Tibial nerve (tissue), 4 donors: ENCODE results near the gene RUNX3. TPM values are rescaled to one million over a fixed set of nuclear protein-coding genes. Genes with fewer than 3 reads are reported as not detected.

ENCODE experiments used
- DNase-seq, 2 donors: peaks; one replicate each; pipeline ENCODE4 v3.0.0-alpha.2; 2019; ENCODE audit warnings: low spot score in 2 of 2
- H3K27ac ChIP-seq, 4 donors: fragments of 200-600 bp; sonication (generic) in 3 of 4; one replicate each; pipeline ENCODE4 v1.5.1; 2017 to 2019; ENCODE audit warnings: mild to moderate bottlenecking in 1 of 4
- H3K27me3 ChIP-seq, 2 donors: fragments of 200-600 bp; sonication (generic) in 1 of 2; one replicate each; pipeline versions ENCODE4 v1.5.1 to v1.6.0; 2017 to 2019
- H3K36me3 ChIP-seq, 3 donors: fragments of 200-600 bp; sonication (generic); one replicate each; pipeline ENCODE4 v1.5.1; 2018 to 2019
- H3K4me1 ChIP-seq, 4 donors: fragments of 200-600 bp; sonication (generic) in 3 of 4; one replicate each; pipeline ENCODE4 v1.5.1; 2017 to 2019
- H3K4me3 ChIP-seq, 4 donors: fragments of 200-600 bp; sonication (generic) in 3 of 4; one replicate each; pipeline ENCODE4 v1.5.1; 2017 to 2019; ENCODE audit warnings: mild to moderate bottlenecking in 1 of 4, moderate library complexity in 1 of 4
- H3K9me3 ChIP-seq, 4 donors: fragments of 200-600 bp; sonication (generic) in 3 of 4; one replicate each; pipeline ENCODE4 v1.5.1; 2017 to 2019
- CTCF ChIP-seq, 5 experiments: fragments of 200-600 bp in 3 of 5; fragments of 450-650 bp in 2 of 5; sonication (generic) in 3 of 5; IDR thresholded peaks; one replicate each; pipeline ENCODE4 v1.5.1; 2016 to 2019; ENCODE audit warnings: antibody characterized with exemption in 5 of 5, mild to moderate bottlenecking in 3 of 5, moderate library complexity in 2 of 5
- EP300 ChIP-seq, 2 donors: sonication (generic); formaldehyde crosslinking; IDR thresholded peaks; one replicate each; pipeline ENCODE4 v1.6.1; 2017; ENCODE audit warnings: antibody characterized with exemption in 2 of 2, mild to moderate bottlenecking in 1 of 2
- POLR2A ChIP-seq, 2 donors: fragments of 450-650 bp; IDR thresholded peaks; one replicate each; pipeline ENCODE4 v1.6.1; 2017; ENCODE audit warnings: antibody characterized with exemption in 2 of 2, mild to moderate bottlenecking in 2 of 2, moderate library complexity in 2 of 2
- WGBS, 2 donors: methylation state at CpG; one replicate each; pipeline ENCODE4 v1.1.5; 2018; 5-methylcytosine and 5-hydroxymethylcytosine counted together
- total RNA-seq, 4 donors: library from RNA; depleted of rRNA; stranded (reverse); fragments of >200 nt; gene quantifications; one replicate each; pipeline ENCODE4 v1.1.0, GENCODE V29; 2016

RUNX3 gene
- total RNA-seq, 4 donors from 2014 or later, result 0.22 to 3.3 (median 1.2) TPM

- WGBS, 2 donors, result 74 to 79% methylated on average over 2 of the region's 2 CpGs
- no peaks in the 10 kb centered on the region for H3K9me3 ChIP-seq
- DNase-seq, result no peak
- H3K27ac ChIP-seq, result no peak overlapping the region
- no peaks in the 10 kb centered on the region for H3K36me3 ChIP-seq
- peaks cover 0 to 9% of the 10 kb centered on the region in 2 donors for H3K27me3 ChIP-seq
- no peak overlapping the region for H3K4me3 ChIP-seq
- TF ChIP-seq CTCF (IDR thresholded peaks at IDR 0.05) (no peak), POLR2A (IDR thresholded peaks at IDR 0.05) (no peak), EP300 (IDR thresholded peaks at IDR 0.05) (no peak)
- H3K4me1 ChIP-seq, result peaks cover 0 to 9% (median 0%) of the 10 kb centered on the region in 4 donors
Observed at GRCh38 chr1:24951810-24952412, 21.8 kb upstream of the RUNX3 start.

- Histone ChIP-seq H3K27ac (no peak overlapping the region), H3K36me3 (no peaks in the 10 kb centered on the region), H3K4me3 (no peak overlapping the region), H3K27me3 (peaks cover 0 to 5% of the 10 kb centered on the region in 2 donors), H3K4me1 (peaks cover 0 to 9% (median 0%) of the 10 kb centered on the region in 4 donors), H3K9me3 (no peaks in the 10 kb centered on the region)
- no peak for DNase-seq
- TF ChIP-seq CTCF (IDR thresholded peaks at IDR 0.05), result no peak
- TF ChIP-seq POLR2A (IDR thresholded peaks at IDR 0.05), result no peak
- TF ChIP-seq EP300 (IDR thresholded peaks at IDR 0.05), result no peak
- 79 to 83% methylated on average over 6 of the region's 6 CpGs for WGBS, 2 donors
Observed at GRCh38 chr1:24951337-24951736, 21.3 kb upstream of the RUNX3 start.

GRCh38 chr1:24949331-24949881 lies 19.3 kb upstream of the RUNX3 start:
- Histone ChIP-seq H3K4me3 (no peak overlapping the region), H3K27ac (no peak overlapping the region), H3K36me3 (no peaks in the 10 kb centered on the region), H3K9me3 (no peaks in the 10 kb centered on the region), H3K27me3 (no peaks in the 10 kb centered on the region), H3K4me1 (peaks cover 0 to 9% (median 0%) of the 10 kb centered on the region in 4 donors)
- WGBS, 2 donors, result 59 to 68% methylated on average over 8 to 11 of the region's 12 CpGs
- TF ChIP-seq POLR2A (IDR thresholded peaks at IDR 0.05), result no peak
- DNase-seq, result no peak

- TF ChIP-seq CTCF (IDR thresholded peaks at IDR 0.05) (no peak), POLR2A (IDR thresholded peaks at IDR 0.05) (no peak), EP300 (IDR thresholded peaks at IDR 0.05) (no peak)
- no peaks in the 10 kb centered on the region for H3K9me3 ChIP-seq
- H3K36me3 ChIP-seq, result no peaks in the 10 kb centered on the region
- peaks cover 0 to 9% (median 0%) of the 10 kb centered on the region in 4 donors for H3K4me1 ChIP-seq
- no peak overlapping the region for H3K4me3 ChIP-seq
- DNase-seq, result no peak
- peaks cover 0 to 2% of the 10 kb centered on the region in 2 donors for H3K27me3 ChIP-seq
- 87 to 89% methylated on average over 8 to 9 of the region's 9 CpGs for WGBS, 2 donors
- H3K27ac ChIP-seq, result no peak overlapping the region
Observed at GRCh38 chr1:24948079-24948827, 18.2 kb upstream of the RUNX3 start.

GRCh38 chr1:24946861-24947658 lies 17.0 kb upstream of the RUNX3 start:
- DNase-seq, result no peak
- Histone ChIP-seq H3K27me3 (peaks cover 0 to 5% of the 10 kb centered on the region in 2 donors), H3K9me3 (no peaks in the 10 kb centered on the region), H3K36me3 (no peaks in the 10 kb centered on the region), H3K4me3 (no peak overlapping the region), H3K4me1 (no peaks in the 10 kb centered on the region), H3K27ac (no peak overlapping the region)
- WGBS, 2 donors, result 82 to 83% methylated on average over 11 to 12 of the region's 13 CpGs
- TF ChIP-seq CTCF (IDR thresholded peaks at IDR 0.05) (no peak), POLR2A (IDR thresholded peaks at IDR 0.05) (no peak), EP300 (IDR thresholded peaks at IDR 0.05) (no peak)
